GM21619 (cell line): ENCODE results near the gene SCARF2.
"Not testable (repeated sequence)": the region's sequence is repeated elsewhere in the genome, so short reads cannot be mapped to it uniquely, and the experiment has no call there.

ENCODE experiments used
- ATAC-seq: cut with Tn5 transposase; IDR thresholded peaks from one replicate; pipeline ENCODE4 v1.9.1; 2021; ENCODE audit not compliant: unreplicated experiment

Gene SCARF2

GRCh38 chr22:20428496-20429253 is 8.9 kb downstream of the SCARF2 start:
- no peak for ATAC-seq

DNA sequence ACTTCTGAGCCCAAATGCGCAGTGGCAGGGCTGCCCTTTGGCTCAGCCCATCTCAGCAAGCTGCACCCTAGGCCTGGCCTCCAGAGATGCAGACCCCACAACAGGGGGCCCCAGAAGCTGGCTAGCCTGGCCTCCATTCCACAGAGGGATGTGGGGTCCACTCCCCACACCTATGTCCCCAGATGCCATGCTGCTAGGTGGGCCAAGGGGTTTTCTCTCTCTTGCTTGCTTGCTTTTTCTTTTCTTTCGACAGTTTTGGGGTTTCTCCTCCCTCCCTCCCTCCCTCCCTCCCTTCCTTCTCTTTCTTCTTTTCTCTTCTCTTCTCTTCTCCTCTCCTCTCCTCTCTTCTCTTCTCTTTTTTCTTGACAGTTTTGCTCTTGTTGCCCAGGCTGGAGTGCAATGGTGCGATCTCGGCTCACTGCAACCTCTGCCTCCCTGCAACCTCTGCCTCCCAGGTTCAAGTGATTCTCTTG is 9.6 kb downstream of the SCARF2 start:
- no peak for ATAC-seq

GRCh38 chr22:20427104-20427944 is 10.3 kb downstream of the SCARF2 start:
- no peak for ATAC-seq

DNA sequence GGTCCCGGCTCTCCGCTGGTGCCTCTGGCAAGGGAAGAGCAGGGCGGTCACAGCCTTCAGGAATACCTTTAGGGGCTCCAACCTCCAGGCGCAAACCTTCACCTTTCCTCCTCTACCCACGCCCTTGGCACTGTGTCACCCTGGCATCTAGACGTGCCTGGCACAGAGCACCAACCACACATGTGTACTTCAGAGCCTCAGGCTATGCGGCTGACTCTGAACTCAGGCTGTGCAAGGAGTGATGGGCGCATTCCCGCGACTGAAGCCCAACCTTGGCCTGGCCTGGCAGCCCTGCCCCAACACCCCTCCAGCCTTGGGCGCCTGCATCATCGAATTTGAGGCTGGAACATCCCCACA is 11.4 kb downstream of the SCARF2 start:
- ATAC-seq, result no peak

DNA sequence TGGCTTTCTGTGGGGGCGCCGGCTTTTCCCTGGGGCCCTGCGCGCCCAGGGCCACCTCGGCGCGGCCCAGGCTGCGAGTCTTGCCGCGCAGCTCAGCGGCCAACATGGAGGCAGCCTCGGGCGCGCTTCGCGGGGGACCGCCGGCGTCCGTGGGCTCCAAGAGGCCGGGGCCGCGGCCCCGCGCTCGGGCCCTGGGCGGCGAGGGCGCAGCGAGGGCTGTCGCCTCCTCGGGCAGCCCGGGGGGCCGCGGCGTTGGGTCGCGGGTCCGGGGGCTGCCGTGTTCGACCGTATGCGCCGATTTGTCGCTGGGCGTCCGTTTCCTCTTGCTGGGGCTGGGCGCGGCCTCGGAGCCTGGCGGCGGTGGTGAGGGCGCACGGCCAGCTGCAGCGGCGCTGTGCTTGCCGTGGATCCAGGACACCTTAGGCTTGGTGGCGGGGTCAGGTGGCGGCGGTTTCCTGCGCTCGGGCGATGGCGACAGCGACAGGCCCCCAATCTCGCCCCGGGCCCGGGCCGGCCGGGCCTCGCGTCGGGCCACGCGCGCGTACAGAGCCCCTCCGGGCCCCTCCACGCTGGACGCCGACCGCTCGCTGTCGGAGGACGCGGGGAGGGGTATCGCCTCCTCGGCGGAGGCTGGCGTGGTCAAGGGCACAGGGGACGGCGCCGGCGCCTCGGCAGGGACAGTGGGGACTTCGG is 11.9 kb downstream of the SCARF2 start:
- no peak for ATAC-seq

DNA sequence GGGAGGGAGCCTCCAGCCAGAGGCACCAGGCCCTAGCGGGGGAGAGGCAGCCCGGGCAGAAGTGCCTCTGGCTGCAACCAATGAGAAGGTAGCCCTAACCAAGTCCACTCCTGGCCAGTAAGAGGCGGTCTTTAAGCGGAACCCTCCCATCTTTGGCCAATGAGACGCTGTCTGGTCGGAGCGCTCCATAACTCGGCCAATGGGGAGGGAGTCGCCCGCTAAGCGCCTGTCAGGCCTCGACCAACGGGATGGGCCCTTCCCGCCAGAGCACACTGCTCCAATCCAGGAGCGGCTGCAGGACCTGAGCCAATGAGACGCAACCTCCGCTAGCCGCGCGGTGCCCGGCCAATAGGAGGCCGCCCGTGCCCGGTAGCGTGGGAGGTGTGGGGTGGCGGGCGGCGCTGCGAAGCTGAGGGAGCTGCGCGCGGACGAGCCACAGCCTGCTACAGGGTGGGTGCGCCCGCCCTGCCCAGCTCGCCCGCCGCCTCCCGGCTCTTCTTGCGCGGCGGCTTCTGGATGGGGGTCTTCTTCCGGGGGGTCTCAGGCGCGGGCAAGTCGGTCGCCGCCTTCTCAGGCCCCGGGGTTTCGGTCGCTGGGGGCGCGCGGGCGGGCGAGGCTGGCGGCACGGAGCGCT is 12.6 kb downstream of the SCARF2 start:
- ATAC-seq, result no peak

DNA sequence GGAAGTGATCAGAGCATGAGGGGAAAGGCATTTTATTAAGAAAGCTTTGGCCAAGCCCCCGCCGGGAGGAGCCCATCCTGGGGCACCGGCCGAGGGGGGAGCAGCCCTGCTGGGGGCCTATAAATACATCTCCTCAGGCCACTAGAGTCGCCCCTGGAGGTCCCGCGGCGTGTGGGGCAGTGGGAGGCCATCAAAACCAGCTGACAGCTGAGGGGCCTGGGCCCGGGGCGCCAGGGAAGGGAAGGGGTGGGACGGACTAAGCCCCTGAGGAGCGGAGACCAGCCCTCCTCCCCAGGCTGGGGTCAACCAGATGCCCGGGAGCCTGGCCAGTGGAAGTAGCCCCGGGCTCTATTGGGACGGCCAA is 13.1 kb downstream of the SCARF2 start:
- no peak for ATAC-seq

- no peak for ATAC-seq
Observed at GRCh38 chr22:20423906-20424551, 13.6 kb downstream of the SCARF2 start.

DNA sequence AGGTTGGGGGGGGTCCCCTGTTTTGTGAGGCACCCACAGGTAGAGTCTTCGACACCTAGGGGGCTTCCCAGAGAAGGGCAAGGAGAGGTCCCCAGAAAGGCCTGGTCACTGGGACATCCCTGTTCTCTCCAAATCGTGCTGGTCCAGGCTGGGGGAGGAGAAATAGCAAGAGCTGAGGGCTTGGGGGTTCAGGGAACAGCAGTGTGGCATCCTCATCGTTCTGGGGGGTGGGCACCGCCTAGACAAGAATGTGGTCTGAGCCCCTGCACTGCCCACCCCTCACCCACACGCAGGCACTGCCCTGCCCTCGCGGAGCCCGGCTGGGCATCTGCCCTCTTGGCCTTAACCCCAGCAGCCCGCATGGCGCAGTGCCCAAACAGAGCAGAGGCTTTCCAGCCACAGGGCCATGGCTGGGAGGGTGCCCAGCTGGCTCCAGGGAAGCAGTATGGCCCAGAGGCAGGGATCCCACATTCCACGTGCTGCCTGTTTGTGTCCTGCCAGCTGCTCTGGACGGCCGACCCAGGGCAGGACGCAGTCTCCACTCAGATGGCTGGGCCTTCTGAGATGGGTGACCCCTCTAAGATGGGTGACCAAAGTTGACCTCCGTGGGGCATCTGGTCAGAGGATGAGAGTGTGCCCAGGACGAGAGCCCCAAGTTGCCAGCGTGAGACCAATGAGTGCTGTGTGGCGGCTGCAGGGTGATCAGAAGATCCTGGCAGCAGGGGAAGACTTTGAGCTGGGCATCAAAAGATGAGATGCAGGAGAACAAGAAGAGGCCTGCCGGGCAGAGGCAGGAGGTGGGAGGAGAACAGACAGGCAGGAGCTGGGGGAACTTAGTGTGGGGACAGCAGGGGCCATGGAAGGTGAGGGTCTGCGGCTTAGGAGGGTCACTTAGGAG is 14.4 kb downstream of the SCARF2 start:
- no peak for ATAC-seq

GRCh38 chr22:20422271-20423007 is 15.2 kb downstream of the SCARF2 start:
- no peak for ATAC-seq

DNA sequence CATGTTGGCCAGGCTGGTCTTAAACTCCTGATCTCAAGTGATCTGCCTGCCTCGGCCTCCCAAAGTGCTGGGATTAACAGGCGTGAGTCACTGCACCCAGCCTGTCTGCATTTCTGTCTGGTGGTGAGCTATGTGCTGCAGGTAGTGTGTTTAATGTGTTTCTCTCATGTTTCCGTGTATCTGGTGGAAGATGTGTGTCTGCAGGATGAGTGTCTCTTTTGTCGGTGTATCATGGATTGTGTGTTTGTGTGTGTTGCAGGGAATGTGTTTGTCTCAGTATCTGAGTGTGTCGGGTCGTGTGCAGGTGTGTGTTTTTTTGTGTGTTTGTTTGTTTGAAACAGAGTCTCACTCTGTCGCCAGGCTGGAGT is 16.1 kb downstream of the SCARF2 start:
- no peak for ATAC-seq

DNA sequence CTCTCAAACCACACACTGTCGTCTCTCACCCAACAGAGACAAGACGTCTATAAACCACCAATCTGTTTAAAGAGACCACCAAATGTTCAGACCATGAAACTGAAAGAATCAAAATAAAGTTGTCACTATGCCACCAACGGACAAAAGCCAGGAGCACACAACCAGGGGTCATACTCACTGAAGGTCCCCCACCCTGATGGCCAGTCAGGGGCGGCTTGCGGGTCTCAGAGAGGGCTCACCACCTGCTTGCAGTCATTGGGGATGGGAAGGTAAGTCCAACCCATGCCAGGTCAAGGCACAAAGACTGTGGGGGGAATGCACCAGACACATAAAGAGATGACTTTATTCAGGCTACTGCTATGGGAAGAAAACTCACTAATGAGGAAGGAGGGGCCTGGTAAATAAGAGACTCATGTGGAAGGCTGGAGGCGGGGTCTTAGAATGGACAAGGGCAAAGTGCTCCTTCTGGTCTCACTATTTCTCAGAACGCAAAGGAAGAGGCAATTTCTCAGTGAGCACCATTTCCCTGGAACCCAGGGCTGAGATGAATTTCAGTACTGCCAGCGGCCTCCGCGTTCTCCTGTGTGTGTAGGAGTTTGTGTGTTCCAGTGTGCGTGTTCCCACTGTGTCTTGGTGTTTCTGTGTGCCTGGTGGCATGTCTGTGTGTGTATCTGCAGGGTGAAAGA is 17.3 kb downstream of the SCARF2 start:
- ATAC-seq, result no peak

GRCh38 chr22:20419664-20419951 is 18.0 kb downstream of the SCARF2 start:
- no peak for ATAC-seq

GRCh38 chr22:20418211-20418788 is 19.3 kb downstream of the SCARF2 start:
- no peak for ATAC-seq

- not testable (repeated sequence) for ATAC-seq
Observed at GRCh38 chr22:20415699-20416098, 21.9 kb downstream of the SCARF2 start.

DNA sequence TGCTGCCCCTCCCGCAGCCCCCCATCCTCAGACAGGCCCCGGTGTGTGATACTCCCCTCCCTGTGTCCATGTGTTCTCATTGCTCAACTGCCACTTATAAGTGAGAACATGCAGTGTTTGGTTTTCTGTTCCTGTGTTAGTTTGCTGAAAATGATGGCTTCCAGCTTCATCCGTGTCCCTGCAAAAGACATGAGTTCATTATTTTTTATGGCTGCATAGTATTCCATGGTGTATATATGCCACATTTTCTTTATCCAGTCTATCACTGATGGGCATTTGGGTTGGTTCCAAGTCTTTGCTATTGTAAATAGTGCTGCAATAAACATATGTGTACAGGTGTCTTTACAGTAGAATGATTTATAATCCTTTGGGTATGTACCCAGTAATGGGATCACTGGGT is 22.4 kb downstream of the SCARF2 start:
- not testable (repeated sequence) for ATAC-seq

- no peak for ATAC-seq
Observed at GRCh38 chr22:20414450-20414849, 23.2 kb downstream of the SCARF2 start.

DNA sequence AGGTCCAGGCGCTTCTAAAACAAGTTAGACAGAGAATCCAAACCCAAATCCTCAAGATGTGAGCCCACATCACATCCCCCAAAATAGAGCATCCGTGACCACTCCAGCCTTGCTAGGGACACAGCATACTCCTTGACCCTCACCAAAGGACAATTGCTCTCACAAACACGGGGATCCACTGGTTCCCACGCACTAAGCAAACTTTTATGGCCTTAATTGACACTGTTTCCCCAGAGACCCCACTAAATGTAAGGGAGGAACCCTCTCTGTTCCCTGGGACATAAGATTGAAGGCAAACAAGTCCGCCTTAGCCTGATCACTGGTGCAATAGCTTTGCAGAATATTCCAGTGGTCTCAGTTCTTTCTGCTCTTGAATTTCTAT is 23.6 kb downstream of the SCARF2 start:
- ATAC-seq, result no peak
